RCC 7860 (cell line): ENCODE measurements around the gene TICAM1.
"Not testable (repeated sequence)": the region's sequence is repeated elsewhere in the genome, so short reads cannot be mapped to it uniquely, and the experiment has no call there.

Experiments used
- DNase-seq: peaks from one replicate; pipeline ENCODE4 v3.0.0-alpha.2; 2015; ENCODE audit warnings: low spot score
- FAIRE-seq: peaks from 2 replicates; lab custom pipeline; 2012; peaks lifted over from hg19 to GRCh38; lab: Jason Lieb, UNC

Gene TICAM1

GRCh38 chr19:4845975-4846374 lies 14.5 kb upstream of the TICAM1 start:
- not testable (repeated sequence) for FAIRE-seq, DNase-seq

GRCh38 chr19:4844348-4845179 lies 13.1 kb upstream of the TICAM1 start:
- FAIRE-seq (peak; percentile 79), DNase-seq (peak; percentile 78)

- no peak for DNase-seq
- no peak for FAIRE-seq
Observed at GRCh38 chr19:4843647-4843965, 12.1 kb upstream of the TICAM1 start.

- DNase-seq, result no peak
- FAIRE-seq, result no peak
Observed at GRCh38 chr19:4839192-4839591, 7.7 kb upstream of the TICAM1 start.

- DNase-seq, result no peak
- FAIRE-seq, result no peak
Observed at GRCh38 chr19:4832776-4833175, 1.3 kb upstream of the TICAM1 start.

- not testable (repeated sequence) for FAIRE-seq, DNase-seq
Observed at GRCh38 chr19:4831979-4832340, 448 bp upstream of the TICAM1 start.

- no peak for DNase-seq
- no peak for FAIRE-seq
Observed at GRCh38 chr19:4830768-4831265, 695 bp downstream of the TICAM1 start.

- no peak for FAIRE-seq
- DNase-seq, result no peak
Observed at GRCh38 chr19:4830332-4830731, 1.2 kb downstream of the TICAM1 start.

GRCh38 chr19:4829001-4829712 lies 2.4 kb downstream of the TICAM1 start:
- DNase-seq (no peak), FAIRE-seq (no peak)

- DNase-seq, result no peak
- FAIRE-seq, result no peak
Observed at GRCh38 chr19:4823577-4823976, 7.9 kb downstream of the TICAM1 start.

- not testable (repeated sequence) for FAIRE-seq, DNase-seq
Observed at GRCh38 chr19:4822354-4822753, 9.2 kb downstream of the TICAM1 start.

- FAIRE-seq (no peak), DNase-seq (no peak)
Observed at GRCh38 chr19:4821265-4821664, 10.2 kb downstream of the TICAM1 start.

- DNase-seq, result no peak
Observed at GRCh38 chr19:4817467-4818277, 13.8 kb downstream of the TICAM1 start.

GRCh38 chr19:4816950-4817278 lies 14.6 kb downstream of the TICAM1 start:
- DNase-seq, result no peak
- no peak for FAIRE-seq

More at GRCh38 chr19:4817467-4818277, 13.8 kb downstream of the TICAM1 start:
- no peak for FAIRE-seq

GRCh38 chr19:4816202-4816949 lies 15.1 kb downstream of the TICAM1 start:
- FAIRE-seq, result no peak
- DNase-seq, result no peak

- FAIRE-seq, result no peak
- DNase-seq, result peak; percentile 30
Observed at GRCh38 chr19:4815426-4816201, 15.9 kb downstream of the TICAM1 start.

- DNase-seq (no peak), FAIRE-seq (no peak)
Observed at GRCh38 chr19:4814625-4815425, 16.7 kb downstream of the TICAM1 start.

GRCh38 chr19:4811328-4812131 lies 20.0 kb downstream of the TICAM1 start:
- FAIRE-seq (no peak), DNase-seq (peak; percentile 43)
